PC-9 (cell line): ENCODE measurements around the gene C1QTNF12. TPM values are rescaled to one million over a fixed set of nuclear protein-coding genes. Genes with fewer than 3 reads are reported as not detected.

Source experiments
- BruUV-seq: library from RNA; stranded (reverse); fragments of 400-500 nt; replicated peaks from 2 replicates; lab custom pipeline; 2021; lab: Mats Ljungman, UMichigan
- CTCF ChIA-PET: fragments of 300-600 bp; sonication (Branson Sonifier 250); formaldehyde crosslinking; loops from one replicate; lab custom pipeline; 2022; ENCODE audit warnings: antibody characterized with exemption; lab: Charles Lee
- POLR2A ChIA-PET: fragments of 300-600 bp; sonication (Branson Sonifier 250); formaldehyde crosslinking; loops from one replicate; lab custom pipeline; 2022; ENCODE audit warnings: antibody characterized with exemption; ENCODE audit not compliant: unreplicated experiment; lab: Charles Lee
- DNase-seq, 2 experiments: peaks; one replicate each; pipeline versions ENCODE4 v3.0.0 to v3.0.0-alpha.2; 2015 to 2022; ENCODE audit warnings: mixed read lengths in 1 of 2
- H2AFZ ChIP-seq: fragments of 200-600 bp; sonication (generic); 2 replicates; pipeline ENCODE4 v1.8.1; 2017; ENCODE audit warnings: antibody characterized with exemption
- H3F3A ChIP-seq: fragments of 200-600 bp; sonication (generic); 2 replicates; pipeline ENCODE4 v1.8.1; 2017; ENCODE audit warnings: antibody characterized with exemption, mild to moderate bottlenecking, low read depth; ENCODE audit not compliant: insufficient read depth
- H3K27ac ChIP-seq: fragments of 200-600 bp; sonication (generic); 2 replicates; pipeline ENCODE4 v1.6.1; 2016; ENCODE audit warnings: mixed run types
- H3K27me3 ChIP-seq: fragments of 200-600 bp; sonication (generic); 2 replicates; pipeline ENCODE4 v1.6.1; 2016; ENCODE audit warnings: low read depth, mixed run types; ENCODE audit not compliant: insufficient read depth
- H3K36me3 ChIP-seq: fragments of 200-600 bp; sonication (generic); 2 replicates; pipeline ENCODE4 v1.6.1; 2016; ENCODE audit warnings: low read depth, mixed run types
- H3K4me1 ChIP-seq: fragments of 200-600 bp; sonication (generic); replicated peaks from 2 replicates; pipeline ENCODE4 v1.6.1; 2016; ENCODE audit warnings: mixed run types; ENCODE audit not compliant: insufficient read depth
- H3K4me2 ChIP-seq: fragments of 200-600 bp; sonication (generic); 2 replicates; pipeline ENCODE4 v1.6.1; 2017; ENCODE audit warnings: mixed run types
- H3K4me3 ChIP-seq: fragments of 200-600 bp; sonication (generic); 2 replicates; pipeline ENCODE4 v1.6.1; 2016; ENCODE audit warnings: mixed run types
- H3K79me2 ChIP-seq: fragments of 200-600 bp; sonication (generic); 2 replicates; pipeline ENCODE4 v1.6.1; 2017; ENCODE audit warnings: low read depth, mixed run types
- H3K9me2 ChIP-seq: fragments of 200-600 bp; sonication (generic); 2 replicates; pipeline ENCODE4 v1.8.1; 2017; ENCODE audit warnings: mild to moderate bottlenecking; ENCODE audit not compliant: insufficient read depth
- H3K9me3 ChIP-seq: fragments of 200-600 bp; sonication (generic); 2 replicates; pipeline ENCODE4 v1.8.1; 2016; ENCODE audit warnings: low read depth; ENCODE audit not compliant: insufficient read depth
- H4K20me1 ChIP-seq: fragments of 200-600 bp; sonication (generic); 2 replicates; pipeline ENCODE4 v1.8.1; 2017; ENCODE audit not compliant: insufficient read depth
- CTCF ChIP-seq: fragments of 200-600 bp; sonication (generic); conservative IDR thresholded peaks from 2 replicates; pipeline ENCODE4 v1.6.1; 2017; ENCODE audit warnings: mixed run types, antibody characterized with exemption, mild to moderate bottlenecking, moderate library complexity
- EZH2 ChIP-seq: fragments of 200-600 bp; sonication (generic); IDR thresholded peaks from 2 replicates; pipeline ENCODE4 v1.8.0; 2017; ENCODE audit warnings: antibody characterized with exemption, low read depth
- intact Hi-C: fragments of 100-400 bp; cut with micrococcal nuclease; formaldehyde crosslinking; loops from one replicate; pipeline ENCODE4 v1.10.0; 2022; ENCODE audit not compliant: unreplicated experiment
- total RNA-seq: library from RNA; stranded (reverse); gene quantifications from 2 replicates; pipeline ENCODE4 v1.2.3, GENCODE V29; 2021

Gene C1QTNF12
- total RNA-seq, 1 experiment from 2014 or later: 5.2 TPM

GRCh38 chr1:1274931-1275431, 28.5 kb upstream of the C1QTNF12 start:
- H3K27me3 ChIP-seq: no peaks in the 10 kb centered on the region
- CTCF ChIA-PET: no interaction called here
- no peak overlapping the region for H3K4me3 ChIP-seq
- no peaks in the 10 kb centered on the region for H3K9me2 ChIP-seq
- peaks cover 17% of the 10 kb centered on the region for H3K4me1 ChIP-seq
- TF ChIP-seq EZH2 (no peak), CTCF (no peak)
- no peak overlapping the region for H3K27ac ChIP-seq
- POLR2A ChIA-PET: no interaction called here
- DNase-seq: no peak
- no TSS peak for BruUV-seq
- intact Hi-C loops: loop anchor here (5.0 kb wide), 1 partner anchor 72 kb away; the partner anchor contains the start of gene DVL1
- H3K79me2 ChIP-seq: peaks cover 34% of the 10 kb centered on the region
- peaks cover 10% of the 10 kb centered on the region for H3F3A ChIP-seq
- no peaks in the 10 kb centered on the region for H3K9me3 ChIP-seq
- H2AFZ ChIP-seq: no peak overlapping the region
- H3K36me3 ChIP-seq: peaks cover 4% of the 10 kb centered on the region; the same call in 1 of the 2 replicates
- H4K20me1 ChIP-seq: peaks cover 28% of the 10 kb centered on the region
- H3K4me2 ChIP-seq: peak overlapping the region; percentile 87; the same call in 1 of the 2 replicates

GRCh38 chr1:1274299-1274930, 27.9 kb upstream of the C1QTNF12 start:
- CTCF ChIA-PET: interaction anchor here (0.6 to 0.7 kb wide), 2 partner anchors 8 to 17 kb away, joined by 7 read pairs; no protein-coding TSS in a partner anchor
- H3K79me2 ChIP-seq: peaks cover 40% of the 10 kb centered on the region
- H3K36me3 ChIP-seq: peaks cover 4% of the 10 kb centered on the region; the same call in 1 of the 2 replicates
- DNase-seq: no peak
- no peaks in the 10 kb centered on the region for H3K27me3 ChIP-seq
- TF ChIP-seq EZH2: no peak
- TF ChIP-seq CTCF: no peak
- POLR2A ChIA-PET: interaction anchor here (0.6 kb wide), 1 partner anchor 158 kb away, joined by 7 read pairs; the partner anchor contains the start of gene C1orf159
- no peak overlapping the region for H3K27ac ChIP-seq
- H3K9me2 ChIP-seq: no peaks in the 10 kb centered on the region
- intact Hi-C loops: loop anchor here (5.0 kb wide), 1 partner anchor 73 kb away; the partner anchor contains the start of gene DVL1
- H3K4me1 ChIP-seq: peaks cover 17% of the 10 kb centered on the region
- BruUV-seq: no TSS peak
- H4K20me1 ChIP-seq: peaks cover 34% of the 10 kb centered on the region
- peak overlapping the region; percentile 88 for H2AFZ ChIP-seq
- peaks cover 10% of the 10 kb centered on the region for H3F3A ChIP-seq
- peak overlapping the region; percentile 70 for H3K4me3 ChIP-seq
- peak overlapping the region; percentile 87 for H3K4me2 ChIP-seq
- H3K9me3 ChIP-seq: no peaks in the 10 kb centered on the region

GRCh38 chr1:1273512-1274298, 27.2 kb upstream of the C1QTNF12 start, which contains the start of gene UBE2J2:
Gene UBE2J2 (minus strand): TSS chr1:1273854. CDS start chr1:1267992, 5,862 bp downstream.
- no peak for TF ChIP-seq EZH2
- TF ChIP-seq CTCF: no peak
- peaks cover 10% of the 10 kb centered on the region for H3F3A ChIP-seq
- peaks cover 17% of the 10 kb centered on the region for H3K4me1 ChIP-seq
- BruUV-seq: no TSS peak
- DNase-seq: peak; percentile 73 to 85
- H2AFZ ChIP-seq: peak within 1 kb of the TSS; percentile 88
- H3K9me3 ChIP-seq: no peaks in the 10 kb centered on the region
- peak within 1 kb of the TSS; percentile 42 for H3K27ac ChIP-seq
- peaks cover 44% of the 10 kb centered on the region for H3K79me2 ChIP-seq
- H3K4me2 ChIP-seq: peak within 1 kb of the TSS; percentile 93
- CTCF ChIA-PET: interaction anchor here (0.6 to 0.7 kb wide), 2 partner anchors 9 to 17 kb away, joined by 7 read pairs; no protein-coding TSS in a partner anchor
- POLR2A ChIA-PET: interaction anchor here (0.6 to 0.7 kb wide), 6 partner anchors 10 to 158 kb away, joined by 3 to 21 read pairs (median 10); partner anchors contain the start of gene C1orf159
- intact Hi-C loops: loop anchor here (5.0 kb wide), 1 partner anchor 74 kb away; the partner anchor contains the start of gene DVL1
- peaks cover 35% of the 10 kb centered on the region for H4K20me1 ChIP-seq
- no peaks in the 10 kb centered on the region for H3K9me2 ChIP-seq
- peaks cover 4% of the 10 kb centered on the region; the same call in 1 of the 2 replicates for H3K36me3 ChIP-seq
- peak within 1 kb of the TSS; percentile 70 for H3K4me3 ChIP-seq
- no peaks in the 10 kb centered on the region for H3K27me3 ChIP-seq
